ENCODE results near the gene SEMA3A.
A peak's percentile ranks its signal among the peaks of the same experiment; 100 is the strongest.

The SEMA3A gene

DNA sequence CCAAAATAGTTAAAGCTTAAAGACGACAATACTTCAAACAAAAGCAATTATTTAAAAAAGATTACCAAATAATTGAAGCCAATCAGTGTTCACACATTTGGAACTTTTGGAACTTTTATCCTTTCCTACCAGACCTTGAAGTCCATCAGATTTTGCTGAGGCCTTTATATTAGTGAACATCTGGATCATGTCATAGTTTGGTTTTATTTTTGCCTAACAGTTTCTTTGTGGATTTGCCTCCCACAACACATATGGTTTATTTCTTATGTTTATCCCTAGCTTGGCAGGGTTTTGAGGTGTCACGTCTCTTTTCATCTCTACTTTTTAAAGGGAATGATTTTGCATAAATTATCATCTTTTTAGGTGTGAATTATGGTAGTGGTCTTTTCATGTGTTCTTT lies 242.4 kb downstream of the SEMA3A start:
- no peak for DNase-seq (ENCODE audit: insufficient read length, low spot score)
- no peak for FAIRE-seq

DNA sequence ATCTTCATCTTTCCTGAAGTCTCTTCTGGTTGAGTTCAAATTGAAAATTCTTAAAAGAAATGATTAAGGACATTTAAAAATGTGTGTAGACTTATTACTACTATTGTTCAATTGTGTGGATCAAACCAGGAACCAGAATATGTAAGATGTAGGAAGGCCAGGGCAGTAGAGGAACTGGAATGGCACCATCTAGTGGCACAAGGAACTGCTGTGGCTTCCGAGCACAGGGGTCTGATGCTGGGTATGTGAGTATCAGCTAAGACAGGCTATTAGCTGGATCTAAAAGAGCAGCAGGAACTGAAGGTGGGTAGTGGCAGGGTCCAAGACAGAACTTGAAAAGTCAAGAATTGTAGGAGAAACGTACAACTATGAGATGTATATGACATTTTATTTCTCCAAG lies 247.3 kb downstream of the SEMA3A start:
- DNase-seq (ENCODE audit: insufficient read length, low spot score), result no peak
- no peak for FAIRE-seq

DNA sequence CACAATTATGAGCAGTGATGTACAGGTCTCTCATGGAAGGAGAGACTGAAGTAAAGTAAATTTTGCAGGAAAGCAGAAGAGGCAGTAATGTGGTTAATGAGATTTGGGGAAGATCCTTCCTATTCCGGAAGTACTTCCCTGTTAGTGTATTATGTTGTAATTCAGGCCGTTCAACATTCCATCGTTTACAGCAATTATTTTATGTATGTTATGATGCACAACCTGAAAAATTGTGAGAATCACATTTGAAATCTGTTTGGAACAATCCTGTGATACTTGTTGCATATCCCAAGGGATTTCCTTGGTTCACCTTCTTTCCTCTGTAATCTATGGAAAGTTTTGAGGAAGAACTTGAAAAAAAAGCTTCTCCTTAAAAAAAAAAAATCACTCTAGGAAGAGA lies 247.8 kb downstream of the SEMA3A start:
- no peak for DNase-seq (ENCODE audit: insufficient read length, low spot score)
- FAIRE-seq, result no peak

DNA sequence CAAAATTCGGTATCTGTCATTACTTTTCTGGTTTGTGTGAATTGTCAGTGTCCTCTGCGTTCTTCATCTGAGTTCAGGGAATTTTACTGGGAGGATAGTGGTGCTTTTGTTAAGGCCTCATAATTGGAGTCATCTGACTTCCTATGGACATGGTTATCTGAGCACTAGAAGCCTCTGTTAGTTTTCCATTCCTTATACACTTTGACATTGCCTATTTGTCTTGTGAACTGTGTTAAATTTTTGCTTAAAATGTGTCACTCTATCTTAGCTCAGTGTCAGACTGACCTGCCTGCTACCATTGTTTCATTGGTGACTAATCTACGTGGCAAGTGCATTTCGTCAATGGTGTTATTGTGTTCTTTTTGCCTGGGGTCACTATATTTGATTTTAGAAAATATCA lies 253.3 kb downstream of the SEMA3A start:
- FAIRE-seq, result no peak
- no peak for DNase-seq (ENCODE audit: insufficient read length, low spot score)

DNA sequence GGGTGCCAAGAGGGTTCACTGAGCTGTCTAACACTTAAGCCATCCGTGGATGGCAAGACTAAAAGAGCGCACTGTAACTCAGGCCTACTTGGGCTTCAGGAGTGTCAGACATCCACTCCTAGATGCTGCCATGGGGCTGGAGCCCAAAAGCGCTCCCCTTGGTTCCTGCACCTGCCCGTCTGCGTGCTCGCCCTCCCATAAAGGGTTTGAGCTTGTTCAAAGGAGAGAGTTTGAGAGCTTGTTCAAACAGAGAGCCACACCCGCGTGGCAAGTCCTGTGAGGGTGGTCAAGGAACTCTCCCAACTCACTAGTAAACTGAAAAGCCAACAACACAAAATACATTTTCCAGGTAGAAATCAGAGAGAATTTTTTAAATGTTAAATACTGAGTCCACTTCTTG lies 256.7 kb downstream of the SEMA3A start:
- FAIRE-seq (no peak), DNase-seq (ENCODE audit: insufficient read length, low spot score) (no peak)

DNA sequence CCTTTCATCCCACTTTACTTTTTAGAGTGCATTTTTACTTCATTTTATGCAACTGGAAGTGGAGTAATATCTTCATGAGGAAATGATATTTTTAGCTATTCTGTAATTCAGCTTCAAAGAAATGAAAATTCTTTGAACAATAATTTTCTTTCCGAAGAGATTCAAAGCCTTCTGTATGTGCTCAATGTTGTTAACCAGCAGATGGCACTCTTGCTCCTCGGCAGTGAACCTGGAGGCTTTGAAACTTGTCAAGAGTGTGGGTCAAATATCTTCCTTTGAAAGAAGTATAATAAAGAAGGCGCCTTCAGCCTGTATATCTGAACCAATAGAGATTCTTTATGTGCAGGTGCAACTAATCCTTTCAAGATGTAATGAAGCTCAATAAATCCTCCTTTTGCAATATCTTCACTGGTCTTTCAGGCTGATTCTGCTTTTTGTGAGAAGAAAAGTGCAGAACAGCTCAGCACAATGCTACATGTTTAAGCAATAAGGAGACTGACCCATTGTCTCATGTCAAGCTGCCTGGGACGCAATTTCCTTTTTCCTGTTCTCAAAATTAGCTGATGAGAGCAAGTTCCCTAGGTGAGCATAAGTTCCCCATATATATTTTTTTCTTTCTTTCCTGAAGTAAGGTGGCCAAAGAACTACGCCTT lies 258.4 kb downstream of the SEMA3A start:
- FAIRE-seq (peak; percentile 78), DNase-seq (ENCODE audit: insufficient read length, low spot score) (no peak)

DNA sequence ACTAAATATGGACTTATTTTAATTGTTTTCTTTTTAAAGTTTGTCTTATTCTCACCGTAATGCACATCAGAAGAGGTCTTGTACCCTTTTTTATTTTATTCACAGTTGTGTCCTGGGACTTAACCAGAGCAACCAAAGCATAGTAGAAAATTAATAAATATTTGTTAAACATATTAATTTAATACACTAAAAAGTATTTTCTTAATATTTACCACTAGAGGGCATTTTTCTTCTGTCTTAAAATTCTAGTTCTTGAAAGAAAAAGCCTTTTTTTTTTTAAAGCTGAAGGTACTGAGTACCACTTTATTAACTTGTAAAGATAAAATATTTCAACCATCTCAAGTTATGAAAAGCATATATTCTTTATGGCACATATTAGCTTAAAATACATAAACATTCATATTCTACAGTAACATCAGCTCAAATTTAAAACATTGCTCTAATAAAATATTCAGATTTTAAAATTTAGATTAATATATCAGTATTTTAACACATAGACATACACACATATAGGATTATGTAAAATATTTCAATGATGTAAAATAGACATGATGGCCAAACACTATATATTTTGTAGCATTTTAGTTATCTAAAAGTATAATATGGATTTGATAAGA lies 260.4 kb downstream of the SEMA3A start:
- FAIRE-seq (no peak), DNase-seq (ENCODE audit: insufficient read length, low spot score) (no peak)

DNA sequence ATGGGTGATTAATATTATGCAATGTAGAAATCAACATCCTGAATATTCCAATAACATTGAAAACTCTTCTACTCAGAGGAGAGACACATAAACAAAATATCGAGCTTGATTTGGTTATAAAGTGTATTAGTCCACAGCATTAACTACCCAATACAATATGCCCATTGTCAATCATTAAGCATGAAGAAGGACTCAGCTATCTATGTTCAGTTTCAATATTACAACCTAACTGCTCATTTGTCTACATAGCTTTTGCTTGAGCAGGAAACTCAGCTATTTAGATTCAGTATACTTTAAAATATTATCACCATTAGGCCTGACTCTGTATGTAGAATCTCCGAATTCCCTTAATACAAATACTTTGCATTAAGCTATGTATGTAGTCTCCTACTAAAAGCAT lies 262.6 kb downstream of the SEMA3A start:
- FAIRE-seq (no peak), DNase-seq (ENCODE audit: insufficient read length, low spot score) (no peak)

DNA sequence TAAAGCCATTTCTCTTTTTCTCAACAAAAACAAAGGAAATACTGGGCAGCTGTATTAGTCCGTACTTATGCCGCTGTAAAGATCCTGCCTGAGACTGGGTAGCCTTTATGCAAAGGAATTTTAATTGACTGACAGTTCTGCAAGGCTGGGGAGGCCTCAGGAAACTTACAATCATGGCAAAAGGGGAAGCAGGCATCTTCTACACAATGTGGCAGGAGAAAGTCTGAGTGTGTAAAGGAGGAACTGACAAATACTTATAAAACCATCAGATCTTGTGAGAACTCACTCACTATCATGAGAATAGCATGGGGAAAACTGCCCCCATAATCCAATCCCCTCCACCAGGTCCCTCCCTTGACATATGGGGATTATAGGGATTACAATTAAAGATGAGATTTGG lies 264.3 kb downstream of the SEMA3A start:
- no peak for FAIRE-seq
- DNase-seq (ENCODE audit: insufficient read length, low spot score), result no peak

DNA sequence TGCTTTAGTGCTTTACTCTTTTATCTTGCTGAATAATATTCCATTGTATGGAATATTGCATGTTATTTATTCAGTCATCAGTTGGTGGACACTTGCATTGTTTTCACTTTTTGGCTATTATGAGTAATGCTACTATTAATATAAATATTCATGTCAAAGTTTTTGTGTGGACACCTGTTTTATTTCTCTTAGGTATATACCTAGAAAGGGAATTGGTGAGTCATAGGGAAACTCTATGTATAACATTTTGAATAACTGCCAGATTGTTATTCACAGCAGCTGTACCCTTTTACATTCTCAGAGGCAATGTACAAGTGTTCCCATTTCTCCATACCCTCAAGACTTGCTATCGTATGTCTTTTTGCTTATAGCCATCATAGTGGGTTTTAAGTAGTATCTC lies 268.7 kb downstream of the SEMA3A start:
- DNase-seq (ENCODE audit: insufficient read length, low spot score) (no peak), FAIRE-seq (no peak)

DNA sequence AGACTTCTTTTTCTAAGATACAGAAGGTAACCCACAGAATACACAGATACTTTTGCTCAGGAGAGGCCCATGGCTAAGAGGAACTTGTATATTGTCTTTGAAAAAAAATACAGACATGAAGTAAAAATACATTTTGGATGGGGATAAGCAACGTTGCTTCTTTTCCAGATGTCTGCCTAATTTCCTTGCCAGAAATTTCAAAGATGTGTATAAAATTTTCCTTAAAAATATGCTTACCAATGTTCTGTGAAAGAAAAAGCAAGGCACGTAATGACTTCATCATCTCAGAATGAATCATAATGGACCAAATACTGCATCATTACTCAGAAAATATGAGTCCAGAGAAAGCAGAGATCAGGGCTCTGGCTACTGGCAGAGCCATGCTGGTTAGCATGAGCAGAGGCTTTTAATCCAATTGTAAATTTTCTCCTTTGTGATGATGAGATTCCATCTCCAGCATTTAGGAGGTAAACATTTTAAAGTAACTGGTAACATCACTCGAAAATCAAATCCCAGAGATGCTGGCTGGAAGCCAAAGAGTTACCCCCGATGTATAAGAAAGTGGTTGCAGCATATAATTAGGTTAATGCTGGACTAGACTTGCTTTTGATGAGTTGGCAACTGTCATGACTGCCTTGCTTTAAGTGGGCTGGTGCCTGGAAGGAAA lies 272.5 kb downstream of the SEMA3A start:
- DNase-seq (ENCODE audit: insufficient read length, low spot score) (no peak), FAIRE-seq (no peak)

DNA sequence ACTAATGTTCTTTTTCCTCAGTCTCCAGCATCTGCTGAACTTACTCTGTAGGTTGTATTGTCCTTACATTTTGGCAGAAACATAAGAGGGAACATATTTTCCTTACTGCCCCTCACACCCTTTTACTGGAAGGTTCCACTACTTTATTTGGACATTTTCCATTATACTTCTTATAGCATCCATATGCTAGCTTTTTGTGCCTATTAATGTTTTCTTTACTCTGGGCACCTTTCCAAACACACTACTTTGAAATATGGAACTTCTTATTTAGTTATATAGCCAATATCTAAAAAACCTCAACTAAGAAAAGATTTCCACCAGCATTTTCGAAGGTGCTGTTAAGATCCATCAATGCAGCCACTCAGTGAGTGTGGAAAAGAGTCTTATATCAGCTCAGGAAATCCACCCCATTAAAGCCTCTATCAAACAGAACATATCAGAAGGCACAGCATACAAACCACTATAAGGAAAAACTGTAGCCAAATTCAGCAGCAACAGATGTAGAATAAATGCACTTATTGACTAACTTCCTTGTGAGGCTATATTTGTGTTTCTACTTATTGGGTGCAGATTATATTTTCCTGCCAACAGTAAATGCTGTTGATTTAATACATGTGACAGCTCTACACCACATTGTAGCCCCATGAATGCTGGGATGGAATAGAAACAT lies 273.2 kb downstream of the SEMA3A start:
- FAIRE-seq (no peak), DNase-seq (ENCODE audit: insufficient read length, low spot score) (no peak)

DNA sequence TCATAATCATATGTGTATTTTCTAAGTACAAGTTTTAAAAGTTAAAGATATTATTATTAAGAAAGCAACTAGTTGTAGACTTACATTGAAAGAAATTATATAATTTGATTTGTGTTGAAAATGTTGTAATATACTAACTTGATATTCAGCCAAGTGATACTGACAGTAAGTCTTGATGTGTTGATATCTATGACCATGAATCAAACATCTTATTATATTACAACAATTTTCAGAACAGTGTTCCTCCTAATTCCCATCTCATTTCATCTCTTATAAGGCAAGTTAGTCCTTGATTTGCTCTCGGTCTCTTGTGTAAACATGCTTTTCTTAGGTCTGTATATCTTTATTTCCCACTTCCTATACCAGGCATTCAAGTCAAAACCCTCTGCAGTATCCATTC lies 276.4 kb downstream of the SEMA3A start:
- FAIRE-seq, result no peak
- DNase-seq (ENCODE audit: insufficient read length, low spot score), result no peak

DNA sequence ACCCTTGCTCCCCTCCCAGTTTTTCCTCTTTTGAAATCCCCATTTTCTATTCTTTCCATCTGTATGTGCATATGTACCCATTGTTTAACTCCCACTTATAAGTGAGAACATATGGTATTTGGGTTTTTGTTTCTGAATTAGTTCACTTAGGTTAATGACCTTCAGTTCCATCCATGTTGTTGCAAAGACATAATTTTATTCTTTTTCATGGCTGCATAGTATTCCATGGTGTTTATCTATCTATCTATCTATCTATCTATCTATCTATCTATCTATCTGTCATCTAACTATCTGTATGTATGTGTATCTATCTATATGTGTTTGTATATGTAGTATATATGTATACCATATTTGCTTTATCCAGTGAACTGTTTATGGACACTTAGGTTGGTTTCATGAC lies 281.4 kb downstream of the SEMA3A start:
- no peak for FAIRE-seq
- DNase-seq (ENCODE audit: insufficient read length, low spot score), result no peak

DNA sequence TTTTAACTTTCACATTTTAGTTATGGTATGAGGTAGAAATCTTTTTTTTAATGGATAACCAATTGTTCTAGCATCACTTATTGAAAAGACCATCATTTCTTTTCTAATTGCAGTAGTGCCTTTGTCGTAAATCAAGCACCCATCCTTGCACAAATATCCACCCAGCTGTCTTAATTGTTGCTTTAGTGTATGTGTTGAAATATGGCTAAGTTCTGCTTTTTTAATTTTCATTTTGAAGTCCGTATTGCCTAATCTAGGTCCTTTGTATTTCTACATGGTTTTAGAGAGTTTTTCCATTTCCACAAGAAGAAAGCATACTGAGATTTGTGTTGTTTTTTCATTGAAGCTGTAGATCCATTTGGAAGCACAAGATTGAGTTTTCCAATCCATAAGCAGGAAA lies 286.1 kb downstream of the SEMA3A start:
- FAIRE-seq, result no peak
- DNase-seq (ENCODE audit: insufficient read length, low spot score), result no peak

Data from GM19239 (cell line).